ENCODE results near the gene PATL2. TPM values are rescaled to one million over a fixed set of nuclear protein-coding genes. Genes with fewer than 3 reads are reported as not detected.
A peak's percentile ranks its signal among the peaks of the same experiment; 100 is the strongest.
"Not testable (repeated sequence)": the region's sequence is repeated elsewhere in the genome, so short reads cannot be mapped to it uniquely, and the experiment has no call there.

PATL2 gene
- total RNA-seq, 1 donor from 2014 or later: 11.1 TPM

GRCh38 chr15:44727485-44728231, 16.5 kb upstream of the PATL2 start:
- no peak for DNase-seq (ENCODE audit: low spot score)
- intact Hi-C loops (cut with micrococcal nuclease): loop anchor here (1.0 to 5.0 kb wide), 8 partner anchors 8 to 900 kb away; partner anchors contain the start of genes CTDSPL2, EIF3J, SPG11 and WDR76
- H3K27ac Mint-ChIP-seq: peak overlapping the region; percentile 99
- no peaks in the 10 kb centered on the region for H3K9me3 Mint-ChIP-seq
- peak overlapping the region; percentile 100 for H3K4me3 Mint-ChIP-seq
- H3K36me3 Mint-ChIP-seq (ENCODE audit: low read depth): peaks cover 27% of the 10 kb centered on the region
- no peaks in the 10 kb centered on the region for H3K27me3 Mint-ChIP-seq (ENCODE audit: insufficient read depth)
- H3K4me1 Mint-ChIP-seq (ENCODE audit: low read depth): peaks cover 76% of the 10 kb centered on the region

DNA sequence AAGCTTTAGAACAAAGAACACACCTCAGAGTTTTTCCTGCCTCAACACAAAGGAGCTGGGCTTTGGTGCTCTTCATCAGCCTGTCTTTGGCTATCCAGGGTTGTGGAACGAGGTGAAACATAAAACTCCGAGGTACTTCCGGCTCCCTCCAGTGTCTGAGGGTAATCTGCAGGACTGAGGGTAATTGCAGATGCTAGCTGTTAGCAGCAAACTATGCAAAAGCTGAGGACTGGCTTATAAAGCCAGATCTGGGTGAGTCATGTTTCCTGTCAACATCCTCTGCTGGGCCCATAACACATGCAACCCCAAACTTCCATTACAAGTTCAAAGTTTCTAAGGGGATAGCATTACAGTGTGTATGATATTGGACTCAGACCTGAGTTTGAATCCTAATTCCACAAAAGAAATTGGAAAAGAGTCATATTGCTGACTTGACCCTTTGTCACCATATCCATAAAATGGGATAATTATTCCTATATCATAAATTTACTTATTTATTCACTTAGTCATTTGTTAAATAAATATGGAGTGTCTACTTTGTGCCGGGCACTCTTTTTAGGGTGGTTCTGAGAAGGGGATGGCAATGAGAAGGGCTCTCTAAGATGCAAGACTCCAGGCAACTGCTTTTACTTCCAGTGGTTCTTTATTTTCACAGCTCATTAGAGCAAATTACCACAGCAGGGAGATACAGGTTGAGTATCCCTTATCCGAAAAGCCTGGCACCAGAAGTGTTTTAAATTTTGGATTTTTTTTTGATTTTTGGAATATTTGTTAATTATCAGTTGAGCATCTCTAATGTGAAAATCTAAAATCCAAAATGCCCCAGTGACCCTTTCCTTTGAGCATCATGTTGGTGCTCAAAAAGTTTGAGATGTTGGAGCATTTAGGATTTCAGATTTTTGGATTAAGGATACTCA, 15.7 kb upstream of the PATL2 start:
- Mint-ChIP-seq H3K4me1 (ENCODE audit: low read depth) (peaks cover 75% of the 10 kb centered on the region), H3K36me3 (ENCODE audit: low read depth) (peaks cover 19% of the 10 kb centered on the region), H3K4me3 (peak overlapping the region; percentile 100), H3K9me3 (no peaks in the 10 kb centered on the region), H3K27ac (peak overlapping the region; percentile 99), H3K27me3 (ENCODE audit: insufficient read depth) (no peaks in the 10 kb centered on the region)
- intact Hi-C loops (cut with micrococcal nuclease): loop anchor here (1.0 to 5.0 kb wide), 4 partner anchors 16 to 900 kb away; partner anchors contain the start of genes B2M, CTDSPL2, PATL2 and WDR76
- DNase-seq (ENCODE audit: low spot score): peak; percentile 81

GRCh38 chr15:44726136-44726535, 15.0 kb upstream of the PATL2 start:
- DNase-seq (ENCODE audit: low spot score): no peak
- peaks cover 14% of the 10 kb centered on the region for H3K36me3 Mint-ChIP-seq (ENCODE audit: low read depth)

GRCh38 chr15:44722011-44722410, 10.9 kb upstream of the PATL2 start:
- intact Hi-C loops (cut with micrococcal nuclease): no loop called here
- H3K27me3 Mint-ChIP-seq (ENCODE audit: insufficient read depth): no peaks in the 10 kb centered on the region
- no peaks in the 10 kb centered on the region for H3K9me3 Mint-ChIP-seq
- DNase-seq (ENCODE audit: low spot score): no peak
- H3K4me1 Mint-ChIP-seq (ENCODE audit: low read depth): peaks cover 91% of the 10 kb centered on the region
- H3K36me3 Mint-ChIP-seq (ENCODE audit: low read depth): peaks cover 30% of the 10 kb centered on the region
- H3K4me3 Mint-ChIP-seq: no peak overlapping the region
- H3K27ac Mint-ChIP-seq: peak overlapping the region; percentile 90

More at GRCh38 chr15:44726136-44726535, 15.0 kb upstream of the PATL2 start:
- intact Hi-C loops (cut with micrococcal nuclease): loop anchor here (1.0 to 5.0 kb wide), 4 partner anchors 15 to 899 kb away; partner anchors contain the start of genes B2M, CTDSPL2, PATL2 and WDR76
- peak overlapping the region; percentile 99 for H3K27ac Mint-ChIP-seq
- peak overlapping the region; percentile 90 for H3K4me3 Mint-ChIP-seq
- peaks cover 75% of the 10 kb centered on the region for H3K4me1 Mint-ChIP-seq (ENCODE audit: low read depth)
- H3K9me3 Mint-ChIP-seq: no peaks in the 10 kb centered on the region
- no peaks in the 10 kb centered on the region for H3K27me3 Mint-ChIP-seq (ENCODE audit: insufficient read depth)

DNA sequence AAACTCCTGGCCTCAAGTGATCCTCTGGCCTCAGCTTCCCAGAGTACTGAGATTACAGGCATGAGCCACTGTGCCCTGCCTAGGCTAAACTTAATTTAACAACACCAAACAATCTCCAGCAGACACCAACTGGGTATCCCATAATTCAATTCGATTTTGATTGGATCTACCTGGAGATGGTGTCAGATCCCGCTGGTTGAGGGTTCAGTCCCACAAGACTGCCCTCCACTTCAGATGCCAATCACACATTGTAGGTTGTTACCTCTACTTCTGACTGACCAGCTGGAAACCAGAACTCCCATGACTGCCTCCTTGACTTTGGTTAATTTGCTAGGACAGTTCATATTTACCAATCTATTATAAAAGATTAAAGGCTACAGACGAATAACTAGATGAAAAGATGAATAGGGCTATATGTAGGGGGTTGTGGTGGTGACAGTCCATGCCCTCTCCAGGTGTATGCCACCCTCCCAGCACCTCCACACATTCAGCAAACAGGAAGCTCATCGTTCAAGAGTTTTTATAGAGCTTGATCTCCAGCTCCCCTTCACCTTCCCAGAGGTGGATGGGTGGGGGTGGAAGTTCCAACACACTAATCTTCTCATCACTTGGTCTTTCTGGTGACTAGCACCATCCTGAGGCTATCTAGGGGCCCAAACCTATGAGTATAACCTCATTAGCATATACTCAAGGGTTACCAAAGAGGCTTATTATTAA, 9.5 kb upstream of the PATL2 start:
- Mint-ChIP-seq H3K36me3 (ENCODE audit: low read depth) (peaks cover 43% of the 10 kb centered on the region), H3K4me3 (peak overlapping the region; percentile 16), H3K27ac (peak overlapping the region; percentile 98), H3K9me3 (no peaks in the 10 kb centered on the region), H3K27me3 (ENCODE audit: insufficient read depth) (no peaks in the 10 kb centered on the region), H3K4me1 (ENCODE audit: low read depth) (peaks cover 91% of the 10 kb centered on the region)
- intact Hi-C loops (cut with micrococcal nuclease): no loop called here
- no peak for DNase-seq (ENCODE audit: low spot score)

DNA sequence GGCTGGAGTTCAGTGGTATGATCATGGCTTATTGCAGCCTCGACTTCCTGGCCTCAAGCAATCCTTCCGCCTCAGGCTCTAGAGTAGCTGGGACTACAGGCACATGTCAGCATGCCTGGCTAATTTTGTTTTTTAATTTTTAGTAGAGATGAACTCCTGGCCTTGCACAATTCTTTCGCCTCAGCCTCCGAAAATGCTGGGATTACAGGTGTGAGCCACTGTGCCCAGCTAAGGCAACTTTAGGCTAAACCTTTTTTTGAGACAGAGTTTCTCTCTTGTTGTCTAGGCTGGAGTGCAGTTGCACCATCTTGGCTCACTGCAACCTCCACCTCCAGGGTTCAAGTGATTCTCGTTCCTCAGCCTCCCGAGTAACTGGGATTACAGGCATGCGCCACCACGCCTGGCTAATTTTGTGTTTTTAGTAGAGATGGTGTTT, 8.9 kb upstream of the PATL2 start:
- intact Hi-C loops (cut with micrococcal nuclease): loop anchor here (1.0 kb wide), 2 partner anchors 8 to 9 kb away; partner anchors contain the start of genes B2M and PATL2
- not testable (repeated sequence) for H3K9me3 Mint-ChIP-seq; H3K27me3 Mint-ChIP-seq (ENCODE audit: insufficient read depth); DNase-seq (ENCODE audit: low spot score)
- peak overlapping the region; percentile 21 for H3K4me3 Mint-ChIP-seq
- H3K4me1 Mint-ChIP-seq (ENCODE audit: low read depth): peaks cover 91% of the 10 kb centered on the region
- peak overlapping the region; percentile 98 for H3K27ac Mint-ChIP-seq
- H3K36me3 Mint-ChIP-seq (ENCODE audit: low read depth): peaks cover 49% of the 10 kb centered on the region

- DNase-seq (ENCODE audit: low spot score): peak; percentile 57
- no peaks in the 10 kb centered on the region for H3K27me3 Mint-ChIP-seq (ENCODE audit: insufficient read depth)
- peak overlapping the region; percentile 67 for H3K4me3 Mint-ChIP-seq
- intact Hi-C loops (cut with micrococcal nuclease): loop anchor here (1.0 kb wide), 2 partner anchors 8 to 9 kb away; partner anchors contain the start of genes B2M and PATL2
- H3K4me1 Mint-ChIP-seq (ENCODE audit: low read depth): peaks cover 91% of the 10 kb centered on the region
- peak overlapping the region; percentile 98 for H3K27ac Mint-ChIP-seq
- H3K36me3 Mint-ChIP-seq (ENCODE audit: low read depth): peaks cover 53% of the 10 kb centered on the region
- H3K9me3 Mint-ChIP-seq: no peaks in the 10 kb centered on the region
Measured at GRCh38 chr15:44719293-44719999, 8.3 kb upstream of the PATL2 start.

GRCh38 chr15:44718927-44719292, 7.8 kb upstream of the PATL2 start:
- H3K9me3 Mint-ChIP-seq: no peaks in the 10 kb centered on the region

DNA sequence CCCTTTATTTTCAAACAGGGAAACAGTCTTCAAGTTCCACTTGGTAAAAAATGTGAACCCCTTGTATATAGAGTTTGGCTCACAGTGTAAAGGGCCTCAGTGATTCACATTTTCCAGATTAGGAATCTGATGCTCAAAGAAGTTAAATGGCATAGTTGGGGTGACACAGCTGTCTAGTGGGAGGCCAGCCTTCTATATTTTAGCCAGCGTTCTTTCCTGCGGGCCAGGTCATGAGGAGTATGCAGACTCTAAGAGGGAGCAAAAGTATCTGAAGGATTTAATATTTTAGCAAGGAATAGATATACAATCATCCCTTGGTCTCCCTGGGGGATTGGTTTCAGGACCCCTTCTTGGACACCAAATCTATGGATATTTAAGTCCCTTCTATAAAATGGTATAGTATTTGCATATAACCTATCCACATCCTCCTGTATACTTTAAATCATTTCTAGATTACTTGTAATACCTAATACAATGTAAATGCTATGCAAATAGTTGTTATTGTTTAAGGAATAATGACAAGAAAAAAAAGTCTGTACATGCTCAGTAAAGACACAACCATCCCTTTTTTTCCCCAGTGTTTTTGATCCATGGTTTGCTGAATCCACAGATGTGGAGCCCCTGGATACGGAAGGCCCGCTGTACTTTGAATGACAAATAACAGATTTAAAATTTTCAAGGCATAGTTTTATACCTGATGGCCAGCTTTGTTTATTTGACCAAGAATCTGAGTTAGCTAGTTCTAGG, 7.2 kb upstream of the PATL2 start:
- peaks cover 60% of the 10 kb centered on the region for H3K36me3 Mint-ChIP-seq (ENCODE audit: low read depth)
- no peaks in the 10 kb centered on the region for H3K9me3 Mint-ChIP-seq
- peak overlapping the region; percentile 99 for H3K4me3 Mint-ChIP-seq
- intact Hi-C loops (cut with micrococcal nuclease): no loop called here
- H3K27ac Mint-ChIP-seq: peak overlapping the region; percentile 98
- H3K4me1 Mint-ChIP-seq (ENCODE audit: low read depth): peaks cover 85% of the 10 kb centered on the region
- DNase-seq (ENCODE audit: low spot score): no peak
- no peaks in the 10 kb centered on the region for H3K27me3 Mint-ChIP-seq (ENCODE audit: insufficient read depth)

More at GRCh38 chr15:44718927-44719292, 7.8 kb upstream of the PATL2 start:
- Mint-ChIP-seq H3K4me1 (ENCODE audit: low read depth) (peaks cover 89% of the 10 kb centered on the region), H3K27ac (peak overlapping the region; percentile 98), H3K27me3 (ENCODE audit: insufficient read depth) (no peaks in the 10 kb centered on the region), H3K36me3 (ENCODE audit: low read depth) (peaks cover 55% of the 10 kb centered on the region), H3K4me3 (peak overlapping the region; percentile 67)
- DNase-seq (ENCODE audit: low spot score): no peak
- intact Hi-C loops (cut with micrococcal nuclease): loop anchor here (1.0 kb wide), 2 partner anchors 8 to 9 kb away; partner anchors contain the start of genes B2M and PATL2

DNA sequence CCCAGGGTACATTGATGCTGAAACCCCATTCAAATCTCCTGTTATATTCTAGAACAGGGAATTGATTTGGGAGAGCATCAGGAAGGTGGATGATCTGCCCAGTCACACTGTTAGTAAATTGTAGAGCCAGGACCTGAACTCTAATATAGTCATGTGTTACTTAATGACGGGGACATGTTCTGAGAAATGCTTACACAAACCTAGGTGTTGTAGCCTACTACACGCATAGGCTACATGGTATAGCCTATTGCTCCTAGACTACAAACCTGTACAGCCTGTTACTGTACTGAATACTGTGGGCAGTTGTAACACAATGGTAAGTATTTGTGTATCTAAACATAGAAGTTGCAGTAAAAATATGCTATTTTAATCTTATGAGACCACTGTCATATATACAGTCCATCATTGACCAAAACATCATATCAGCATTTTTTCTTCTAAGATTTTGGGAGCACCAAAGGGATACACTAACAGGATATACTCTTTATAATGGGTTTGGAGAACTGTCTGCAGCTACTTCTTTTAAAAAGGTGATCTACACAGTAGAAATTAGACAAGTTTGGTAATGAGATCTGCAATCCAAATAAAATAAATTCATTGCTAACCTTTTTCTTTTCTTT, 6.0 kb upstream of the PATL2 start:
- Mint-ChIP-seq H3K27me3 (ENCODE audit: insufficient read depth) (no peaks in the 10 kb centered on the region), H3K9me3 (no peaks in the 10 kb centered on the region)

GRCh38 chr15:44715797-44716334, 4.7 kb upstream of the PATL2 start:
- H3K36me3 Mint-ChIP-seq (ENCODE audit: low read depth): peaks cover 74% of the 10 kb centered on the region
- intact Hi-C loops (cut with micrococcal nuclease): no loop called here
- peak overlapping the region; percentile 90 for H3K27ac Mint-ChIP-seq
- peaks cover 68% of the 10 kb centered on the region for H3K4me1 Mint-ChIP-seq (ENCODE audit: low read depth)
- H3K4me3 Mint-ChIP-seq: peak overlapping the region; percentile 99
- H3K27me3 Mint-ChIP-seq (ENCODE audit: insufficient read depth): no peaks in the 10 kb centered on the region
- no peak for DNase-seq (ENCODE audit: low spot score)
- H3K9me3 Mint-ChIP-seq: no peaks in the 10 kb centered on the region

More for the DNA sequence above, 6.0 kb upstream of the PATL2 start:
- Mint-ChIP-seq H3K4me3 (peak overlapping the region; percentile 99), H3K4me1 (ENCODE audit: low read depth) (peaks cover 80% of the 10 kb centered on the region), H3K36me3 (ENCODE audit: low read depth) (peaks cover 71% of the 10 kb centered on the region), H3K27ac (peak overlapping the region; percentile 98)
- intact Hi-C loops (cut with micrococcal nuclease): no loop called here
- DNase-seq (ENCODE audit: low spot score): no peak
